Globus pallidus (tissue), 1 donor: ENCODE data around the gene KCTD21.
"Not testable (repeated sequence)": the region's sequence is repeated elsewhere in the genome, so short reads cannot be mapped to it uniquely, and the experiment has no call there.

ENCODE experiments used
- DNase-seq: peaks from one replicate; pipeline ENCODE4 v3.0.0-alpha.2; 2015; ENCODE audit warnings: low spot score

The KCTD21 gene

GRCh38 chr11:78188286-78189173, at the start of gene KCTD21, which contains the start of gene USP35:
Gene KCTD21 (minus strand): TSS chr11:78188626. CDS start chr11:78174554, 14,072 bp downstream.
Gene USP35 (plus strand): TSS chr11:78188919. CDS start chr11:78196246, 7,327 bp downstream.
- peak; percentile 97 for DNase-seq

GRCh38 chr11:78237293-78238046, 49.0 kb upstream of the KCTD21 start:
- no peak for DNase-seq

- DNase-seq = no peak
Measured at GRCh38 chr11:78234006-78234405, 45.6 kb upstream of the KCTD21 start.

- DNase-seq = not testable (repeated sequence)
Measured at GRCh38 chr11:78233046-78233445, 44.6 kb upstream of the KCTD21 start.

GRCh38 chr11:78231962-78232501, 43.6 kb upstream of the KCTD21 start:
- DNase-seq = no peak

GRCh38 chr11:78230161-78230877, 41.9 kb upstream of the KCTD21 start:
- DNase-seq = no peak

- DNase-seq = no peak
Measured at GRCh38 chr11:78229106-78229505, 40.7 kb upstream of the KCTD21 start.

GRCh38 chr11:78228467-78228866, 40.0 kb upstream of the KCTD21 start:
- peak; percentile 79 for DNase-seq

- DNase-seq = no peak
Measured at GRCh38 chr11:78227921-78228320, 39.5 kb upstream of the KCTD21 start.

GRCh38 chr11:78226684-78227680, 38.6 kb upstream of the KCTD21 start:
- DNase-seq = no peak

- DNase-seq = no peak
Measured at GRCh38 chr11:78224906-78225420, 36.5 kb upstream of the KCTD21 start.

GRCh38 chr11:78224506-78224905, 36.1 kb upstream of the KCTD21 start:
- DNase-seq = no peak

- no peak for DNase-seq
Measured at GRCh38 chr11:78223320-78223954, 35.0 kb upstream of the KCTD21 start.

GRCh38 chr11:78222726-78223125, 34.3 kb upstream of the KCTD21 start:
- not testable (repeated sequence) for DNase-seq

GRCh38 chr11:78221396-78222315, 33.2 kb upstream of the KCTD21 start:
- DNase-seq = no peak

- DNase-seq = no peak
Measured at GRCh38 chr11:78220218-78221157, 32.1 kb upstream of the KCTD21 start.

- DNase-seq = peak; percentile 50
Measured at GRCh38 chr11:78219493-78220217, 31.2 kb upstream of the KCTD21 start.
